Naive thymus-derived CD4-positive, alpha-beta T cell (primary cell): ENCODE measurements around the gene ITGB2. TPM values are rescaled to one million over a fixed set of nuclear protein-coding genes. Genes with fewer than 3 reads are reported as not detected.

Experiments used
- ATAC-seq: fragments of 150-1000 bp; cut with Tn5 transposase; 2 replicates; pipeline ENCODE4 v1.10.0; 2021; ENCODE audit warnings: mild to moderate bottlenecking, moderate library complexity
- CTCF ChIA-PET: fragments of 350-600 bp; sonication (Branson Sonifier 250); formaldehyde crosslinking; loops from one replicate; lab custom pipeline; 2021; ENCODE audit warnings: antibody characterized with exemption; lab: Charles Lee
- POLR2A ChIA-PET: fragments of 350-600 bp; sonication (Branson Sonifier 250); formaldehyde crosslinking; loops from one replicate; lab custom pipeline; 2021; ENCODE audit warnings: antibody characterized with exemption, inconsistent platforms; lab: Charles Lee
- DNase-seq, 9 donors: peaks; one replicate each; pipeline versions ENCODE4 v3.0.0 to v3.0.0-alpha.2; 2020 to 2022; ENCODE audit warnings: mixed read lengths in 1 of 9
- H3K27ac ChIP-seq: one replicate; pipeline ENCODE4 v1.7.0; 2013; ENCODE audit warnings: mild to moderate bottlenecking, low read depth, low read length, moderate library complexity
- H3K27me3 ChIP-seq, 2 donors: one replicate each; pipeline ENCODE4 v1.7.0; 2013; ENCODE audit warnings: low read length in 2 of 2, mild to moderate bottlenecking in 2 of 2, moderate library complexity in 2 of 2; ENCODE audit not compliant: control insufficient read depth in 2 of 2, insufficient read depth in 2 of 2
- H3K36me3 ChIP-seq, 3 experiments: 1 replicate in 2 of 3; 2 replicates in 1 of 3; pipeline ENCODE4 v1.7.0; 2013; ENCODE audit warnings: low read length in 3 of 3, mild to moderate bottlenecking in 3 of 3, moderate library complexity in 1 of 3; ENCODE audit not compliant: insufficient read depth in 3 of 3, control insufficient read depth in 2 of 3
- H3K4me1 ChIP-seq, 2 donors: one replicate each; pipeline ENCODE4 v1.7.0; 2013; ENCODE audit warnings: low read length in 2 of 2, mild to moderate bottlenecking in 2 of 2, moderate library complexity in 1 of 2; ENCODE audit not compliant: control insufficient read depth in 2 of 2, insufficient read depth in 2 of 2
- H3K4me3 ChIP-seq: 2 replicates; pipeline ENCODE4 v1.7.0; 2013; ENCODE audit warnings: mild to moderate bottlenecking, low read length
- H3K9me3 ChIP-seq, 3 experiments: 1 replicate in 2 of 3; 2 replicates in 1 of 3; pipeline ENCODE4 v1.7.0; 2013; ENCODE audit warnings: low read length in 3 of 3; ENCODE audit not compliant: control insufficient read depth in 2 of 3
- H3K27ac Mint-ChIP-seq, 9 donors: one replicate each; pipeline ENCODE4 v1.8.0; 2020 to 2022; ENCODE audit warnings: mixed read lengths in 9 of 9, mild to moderate bottlenecking in 8 of 9, moderate library complexity in 5 of 9, inconsistent platforms in 2 of 9
- H3K27me3 Mint-ChIP-seq, 5 donors: one replicate each; pipeline ENCODE4 v1.8.0; 2021 to 2022; ENCODE audit warnings: mixed read lengths in 5 of 5, mild to moderate bottlenecking in 1 of 5
- H3K36me3 Mint-ChIP-seq, 5 donors: one replicate each; pipeline ENCODE4 v1.8.0; 2020 to 2022; ENCODE audit warnings: mixed read lengths in 5 of 5, mild to moderate bottlenecking in 3 of 5, inconsistent platforms in 1 of 5
- H3K4me1 Mint-ChIP-seq, 7 donors: one replicate each; pipeline ENCODE4 v1.8.0; 2020 to 2022; ENCODE audit warnings: mixed read lengths in 7 of 7, mild to moderate bottlenecking in 3 of 7, inconsistent platforms in 1 of 7
- H3K4me3 Mint-ChIP-seq, 10 donors: one replicate each; pipeline ENCODE4 v1.8.0; 2020 to 2022; ENCODE audit warnings: mild to moderate bottlenecking in 10 of 10, mixed read lengths in 10 of 10, moderate library complexity in 6 of 10, inconsistent platforms in 2 of 10
- H3K9me3 Mint-ChIP-seq, 11 donors: one replicate each; pipeline ENCODE4 v1.8.0; 2020 to 2022; ENCODE audit warnings: mixed read lengths in 11 of 11, mild to moderate bottlenecking in 4 of 11, inconsistent platforms in 1 of 11, moderate library complexity in 1 of 11
- intact Hi-C, 2 donors: fragments of 100-400 bp; cut with micrococcal nuclease; formaldehyde crosslinking; loops; one replicate each; pipeline ENCODE4 v1.15.1; 2023
- polyA plus RNA-seq, 2 donors: library from polyadenylated mRNA; unstranded; fragments of 300-500 nt; fragmentation: Illumina TruSeq; gene quantifications; one replicate each; pipeline ENCODE4 v1.2.3, GENCODE V29; 2021
- total RNA-seq, 6 experiments: library from RNA in 5 of 6; stranded (reverse) in 5 of 6; gene quantifications; 1 replicate in 5 of 6; 2 replicates in 1 of 6; pipeline ENCODE4 v1.2.3 and lab custom pipeline; 2021 to 2026

Gene ITGB2
- total and polyA plus RNA-seq, 7 experiments from 2014 or later = 280 to 877 (median 459) TPM

GRCh38 chr21:44873356-44874239, 47.1 kb downstream of the ITGB2 start, which contains the start of gene PTTG1IP:
Gene PTTG1IP (minus strand): TSS chr21:44873690. CDS start chr21:44873616, 74 bp downstream.
- peak; percentile 88 for ATAC-seq
- Histone ChIP-seq H3K4me1 (peaks cover 34 to 46% of the 10 kb centered on the region in 2 donors), H3K36me3 (peaks cover 0 to 6% (median 0%) of the 10 kb centered on the region in 3 experiments), H3K27me3 (no peaks in the 10 kb centered on the region), H3K27ac (peak within 1 kb of the TSS; percentile 81), H3K9me3 (no peaks in the 10 kb centered on the region), H3K4me3 (peak within 1 kb of the TSS; percentile 71)
- peak; percentile 97 to 100 (median 99) for DNase-seq
- ChIA-PET POLR2A (interaction anchor here (0.7 to 5.5 kb wide), 25 partner anchors 10 to 781 kb away, joined by 3 to 52 read pairs (median 6); partner anchors contain the start of genes ITGB2, SLX9, SUMO3 and UBE2G2), CTCF (interaction anchor here (0.5 to 6.2 kb wide), 5 partner anchors 53 to 252 kb away, joined by 3 to 56 read pairs (median 3); partner anchors contain the start of gene UBE2G2)
- peak within 1 kb of the TSS; percentile 90 to 97 (median 96) for H3K4me3 Mint-ChIP-seq
- intact Hi-C loops = loop anchor here (1.0 to 10.0 kb wide), 10 partner anchors 38 to 1899 kb away; partner anchors contain the start of genes CFAP410 (in 1 of the 2) and PKNOX1 (in 1 of the 2)
- peaks cover 0 to 4% (median 0%) of the 10 kb centered on the region in 5 donors for H3K36me3 Mint-ChIP-seq
- no peaks in the 10 kb centered on the region for H3K9me3 Mint-ChIP-seq
- peaks cover 31 to 56% (median 48%) of the 10 kb centered on the region in 7 donors for H3K4me1 Mint-ChIP-seq
- peak within 1 kb of the TSS; percentile 84 to 97 (median 92) for H3K27ac Mint-ChIP-seq
- no peaks in the 10 kb centered on the region for H3K27me3 Mint-ChIP-seq

GRCh38 chr21:44872649-44873355, 47.9 kb downstream of the ITGB2 start:
- H3K9me3 ChIP-seq = no peaks in the 10 kb centered on the region
- H3K4me3 ChIP-seq = peak overlapping the region; percentile 66
- H3K27me3 ChIP-seq = no peaks in the 10 kb centered on the region
- DNase-seq = peak in 1 of 9 donors; percentile 40
- no peak for ATAC-seq
- H3K36me3 ChIP-seq = peaks cover 0 to 6% (median 0%) of the 10 kb centered on the region in 3 experiments
- H3K4me1 ChIP-seq = peaks cover 42 to 54% of the 10 kb centered on the region in 2 donors
- intact Hi-C loops = loop anchor here (1.0 to 10.0 kb wide), 7 partner anchors 38 to 1898 kb away; partner anchors contain the start of genes CFAP410 (in 1 of the 2) and PKNOX1 (in 1 of the 2)
- ChIA-PET CTCF (interaction anchor here (0.5 to 6.2 kb wide), 7 partner anchors 9 to 186 kb away, joined by 3 to 56 read pairs (median 3); partner anchors contain the start of gene UBE2G2), POLR2A (interaction anchor here (0.7 to 5.5 kb wide), 29 partner anchors 11 to 798 kb away, joined by 3 to 52 read pairs (median 5); partner anchors contain the start of genes ADARB1, ITGB2, SLX9 and SUMO3)
- H3K4me3 Mint-ChIP-seq = peak overlapping the region; percentile 90 to 97 (median 96)
- no peaks in the 10 kb centered on the region for H3K9me3 Mint-ChIP-seq
- H3K27ac ChIP-seq = peak overlapping the region; percentile 81
- no peaks in the 10 kb centered on the region for H3K27me3 Mint-ChIP-seq
- H3K36me3 Mint-ChIP-seq = peaks cover 0 to 7% (median 0%) of the 10 kb centered on the region in 5 donors
- H3K27ac Mint-ChIP-seq = peak overlapping the region; percentile 67 to 96 (median 85)
- peaks cover 39 to 64% (median 56%) of the 10 kb centered on the region in 7 donors for H3K4me1 Mint-ChIP-seq

- CTCF ChIA-PET = interaction anchor here (0.6 to 6.2 kb wide), 5 partner anchors 9 to 72 kb away, joined by 3 to 56 read pairs (median 4); partner anchors contain the start of gene UBE2G2
- H3K9me3 Mint-ChIP-seq = no peaks in the 10 kb centered on the region
- no peak for ATAC-seq
- peak overlapping the region; percentile 67 to 96 (median 85) for H3K27ac Mint-ChIP-seq
- H3K4me3 Mint-ChIP-seq = peak overlapping the region; percentile 90 to 97 (median 96)
- H3K4me1 ChIP-seq = peaks cover 47 to 55% of the 10 kb centered on the region in 2 donors
- peaks cover 44 to 69% (median 61%) of the 10 kb centered on the region in 7 donors for H3K4me1 Mint-ChIP-seq
- H3K27ac ChIP-seq = peak overlapping the region; percentile 81
- H3K9me3 ChIP-seq = no peaks in the 10 kb centered on the region
- POLR2A ChIA-PET = interaction anchor here (0.7 to 5.5 kb wide), 17 partner anchors 11 to 797 kb away, joined by 3 to 52 read pairs (median 4); partner anchors contain the start of genes ADARB1, ITGB2, SUMO3 and UBE2G2
- intact Hi-C loops = loop anchor here in 1 of 2 donors (5.0 to 10.0 kb wide), 4 partner anchors 55 to 1897 kb away; partner anchors contain the start of gene PKNOX1
- H3K36me3 Mint-ChIP-seq = peaks cover 0 to 10% (median 0%) of the 10 kb centered on the region in 5 donors
- peak overlapping the region; percentile 66 for H3K4me3 ChIP-seq
- H3K27me3 ChIP-seq = no peaks in the 10 kb centered on the region
- peaks cover 0 to 6% (median 0%) of the 10 kb centered on the region in 3 experiments for H3K36me3 ChIP-seq
- no peak for DNase-seq
- H3K27me3 Mint-ChIP-seq = no peaks in the 10 kb centered on the region
Observed at GRCh38 chr21:44872323-44872648, 48.4 kb downstream of the ITGB2 start.

DNA sequence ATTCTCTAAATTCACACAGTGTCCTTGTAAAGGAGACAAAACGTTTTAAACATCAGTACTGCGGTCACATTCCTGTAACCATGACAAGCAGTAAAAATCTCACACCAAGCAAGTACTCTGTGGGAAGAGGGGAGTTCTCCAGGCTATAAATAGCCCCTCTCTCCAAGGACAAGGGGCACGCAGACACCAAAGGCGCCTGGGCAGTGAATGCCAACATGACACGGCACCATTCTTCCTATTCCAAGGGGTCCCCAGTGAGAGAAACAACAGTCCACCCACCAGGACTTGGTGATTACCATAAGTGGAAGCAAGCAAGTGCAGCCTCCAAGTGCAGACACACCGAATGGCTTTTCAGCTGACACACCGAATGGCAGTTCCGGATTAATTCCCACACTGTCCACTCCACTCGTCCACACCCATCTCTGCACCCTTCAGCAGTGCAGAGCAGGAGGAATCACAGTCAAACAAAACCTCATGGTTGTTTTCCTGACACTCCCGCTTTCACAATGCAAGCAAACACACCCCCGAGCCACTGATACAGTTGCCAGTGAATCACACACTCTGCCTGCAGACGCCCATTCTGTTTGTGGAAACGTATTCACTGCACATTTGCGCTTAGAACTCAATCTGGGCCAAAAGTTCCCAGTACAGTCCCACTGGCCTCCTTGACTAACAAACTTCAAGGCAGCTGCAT, 49.0 kb downstream of the ITGB2 start:
- peaks cover 0 to 12% (median 0%) of the 10 kb centered on the region in 5 donors for H3K36me3 Mint-ChIP-seq
- ATAC-seq (no peak), DNase-seq (peak in 1 of 9 donors; percentile 39)
- no peaks in the 10 kb centered on the region for H3K27me3 Mint-ChIP-seq
- peak overlapping the region; percentile 67 to 96 (median 85) for H3K27ac Mint-ChIP-seq
- ChIA-PET POLR2A (interaction anchor here (0.7 to 5.5 kb wide), 11 partner anchors 14 to 797 kb away, joined by 3 to 52 read pairs (median 5); partner anchors contain the start of genes SUMO3 and UBE2G2), CTCF (interaction anchor here (6.2 kb wide), 1 partner anchor 71 kb away, joined by 56 read pairs; the partner anchor contains the start of gene UBE2G2)
- H3K9me3 Mint-ChIP-seq = no peaks in the 10 kb centered on the region
- H3K4me1 ChIP-seq = peaks cover 53 to 58% of the 10 kb centered on the region in 2 donors
- intact Hi-C loops = loop anchor here in 1 of 2 donors (5.0 to 10.0 kb wide), 4 partner anchors 56 to 1897 kb away; partner anchors contain the start of gene PKNOX1
- no peaks in the 10 kb centered on the region for H3K27me3 ChIP-seq
- H3K4me1 Mint-ChIP-seq = peaks cover 49 to 75% (median 66%) of the 10 kb centered on the region in 7 donors
- peak overlapping the region; percentile 90 to 97 (median 96) for H3K4me3 Mint-ChIP-seq
- H3K36me3 ChIP-seq = peaks cover 0 to 6% (median 0%) of the 10 kb centered on the region in 3 experiments
- H3K9me3 ChIP-seq = no peaks in the 10 kb centered on the region
- H3K4me3 ChIP-seq = peak overlapping the region; percentile 66
- peak overlapping the region; percentile 81 for H3K27ac ChIP-seq

DNA sequence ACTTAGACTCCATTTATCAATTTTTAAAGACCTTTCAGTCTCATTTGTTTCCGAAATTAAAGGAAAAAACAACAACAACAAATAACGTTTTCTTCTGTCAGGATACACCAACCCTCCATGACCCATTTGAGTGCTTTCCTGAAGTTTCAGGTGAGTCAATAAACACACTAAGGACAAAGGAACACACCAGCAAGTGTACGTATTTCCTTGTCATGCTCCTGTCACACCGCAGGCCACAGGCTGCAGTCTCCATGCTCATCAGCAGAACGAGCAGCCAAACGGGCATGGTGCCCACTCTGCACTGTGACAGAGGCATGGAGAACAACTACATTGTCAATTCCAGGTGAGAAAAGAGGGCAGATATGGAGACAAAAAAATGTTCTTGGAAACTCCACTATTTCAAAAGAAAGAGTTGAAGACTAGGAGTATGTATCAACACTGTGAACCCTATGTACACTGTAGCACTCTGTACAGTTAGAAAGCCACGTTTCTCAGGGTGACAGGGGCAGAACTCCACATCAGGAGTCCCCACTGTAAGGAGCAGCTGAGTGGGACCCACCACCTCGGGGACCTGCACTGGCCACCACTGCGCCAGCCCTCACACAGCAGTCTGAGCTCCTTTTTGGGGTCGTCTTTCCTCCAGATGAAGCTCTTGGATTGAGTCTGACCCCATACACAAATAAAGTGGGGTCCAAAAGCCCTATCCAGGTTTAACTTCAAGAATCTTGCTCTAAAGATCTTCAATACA, 49.8 kb downstream of the ITGB2 start:
- Histone ChIP-seq H3K27ac (peak overlapping the region; percentile 81), H3K36me3 (peaks cover 0 to 6% (median 0%) of the 10 kb centered on the region in 3 experiments), H3K9me3 (no peaks in the 10 kb centered on the region), H3K4me1 (peaks cover 60 to 65% of the 10 kb centered on the region in 2 donors), H3K27me3 (no peaks in the 10 kb centered on the region), H3K4me3 (peak overlapping the region; percentile 25)
- Mint-ChIP-seq H3K36me3 (peaks cover 0 to 12% (median 0%) of the 10 kb centered on the region in 5 donors), H3K27me3 (no peaks in the 10 kb centered on the region), H3K4me3 (peak overlapping the region; percentile 90 to 97 (median 96)), H3K27ac (peak overlapping the region; percentile 67 to 96 (median 87)), H3K9me3 (no peaks in the 10 kb centered on the region), H3K4me1 (peaks cover 57 to 82% (median 74%) of the 10 kb centered on the region in 7 donors)
- DNase-seq = peak in 2 of 9 donors; percentile 19 to 44
- CTCF ChIA-PET = interaction anchor here (6.2 kb wide), 1 partner anchor 70 kb away, joined by 56 read pairs; the partner anchor contains the start of gene UBE2G2
- intact Hi-C loops = loop anchor here in 1 of 2 donors (5.0 to 10.0 kb wide), 4 partner anchors 56 to 1896 kb away; partner anchors contain the start of gene PKNOX1
- no peak for ATAC-seq
- POLR2A ChIA-PET = interaction anchor here (1.5 to 1.8 kb wide), 2 partner anchors 22 to 53 kb away, joined by 5 to 6 read pairs; partner anchors contain the start of gene SUMO3
